OCI-LY3 (cell line): ENCODE data around the gene TBX21.

Experiments
- CTCF ChIP-seq: fragments of 200-600, 300-600 bp; sonication (generic); IDR thresholded peaks from 2 replicates; pipeline ENCODE4 v1.5.1; 2014; ENCODE audit warnings: antibody characterized with exemption, low read length, low read depth
- EZH2phosphoT487 ChIP-seq: fragments of 200-600 bp; shearing (Covaris generic); IDR thresholded peaks from 2 replicates; pipeline ENCODE4 v1.6.1; 2018; ENCODE audit warnings: antibody characterized with exemption, mixed run types, low read depth

- TF ChIP-seq CTCF (no peak), EZH2phosphoT487 (no peak)
Observed at GRCh38 chr17:47792457-47792856, 59.4 kb downstream of the TBX21 start.
